A549 treated with RU486 at 1 μM for 4 hours (cell line): ENCODE results near the gene SEC24D. TPM values are rescaled to one million over a fixed set of nuclear protein-coding genes. Genes with fewer than 3 reads are reported as not detected.

Source experiments
- total RNA-seq: library from RNA; stranded (reverse); fragments of 200-300 nt; extraction: Qiagen RNA extraction; gene quantifications from 5 replicates; pipeline ENCODE4 v1.2.3, GENCODE V29; 2022; ENCODE audit warnings: low read depth

SEC24D gene, protein sequence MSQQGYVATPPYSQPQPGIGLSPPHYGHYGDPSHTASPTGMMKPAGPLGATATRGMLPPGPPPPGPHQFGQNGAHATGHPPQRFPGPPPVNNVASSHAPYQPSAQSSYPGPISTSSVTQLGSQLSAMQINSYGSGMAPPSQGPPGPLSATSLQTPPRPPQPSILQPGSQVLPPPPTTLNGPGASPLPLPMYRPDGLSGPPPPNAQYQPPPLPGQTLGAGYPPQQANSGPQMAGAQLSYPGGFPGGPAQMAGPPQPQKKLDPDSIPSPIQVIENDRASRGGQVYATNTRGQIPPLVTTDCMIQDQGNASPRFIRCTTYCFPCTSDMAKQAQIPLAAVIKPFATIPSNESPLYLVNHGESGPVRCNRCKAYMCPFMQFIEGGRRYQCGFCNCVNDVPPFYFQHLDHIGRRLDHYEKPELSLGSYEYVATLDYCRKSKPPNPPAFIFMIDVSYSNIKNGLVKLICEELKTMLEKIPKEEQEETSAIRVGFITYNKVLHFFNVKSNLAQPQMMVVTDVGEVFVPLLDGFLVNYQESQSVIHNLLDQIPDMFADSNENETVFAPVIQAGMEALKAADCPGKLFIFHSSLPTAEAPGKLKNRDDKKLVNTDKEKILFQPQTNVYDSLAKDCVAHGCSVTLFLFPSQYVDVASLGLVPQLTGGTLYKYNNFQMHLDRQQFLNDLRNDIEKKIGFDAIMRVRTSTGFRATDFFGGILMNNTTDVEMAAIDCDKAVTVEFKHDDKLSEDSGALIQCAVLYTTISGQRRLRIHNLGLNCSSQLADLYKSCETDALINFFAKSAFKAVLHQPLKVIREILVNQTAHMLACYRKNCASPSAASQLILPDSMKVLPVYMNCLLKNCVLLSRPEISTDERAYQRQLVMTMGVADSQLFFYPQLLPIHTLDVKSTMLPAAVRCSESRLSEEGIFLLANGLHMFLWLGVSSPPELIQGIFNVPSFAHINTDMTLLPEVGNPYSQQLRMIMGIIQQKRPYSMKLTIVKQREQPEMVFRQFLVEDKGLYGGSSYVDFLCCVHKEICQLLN
- total RNA-seq, result 11.2 to 17.4 TPM (median 15.6 TPM) in 5 replicates

DNA sequence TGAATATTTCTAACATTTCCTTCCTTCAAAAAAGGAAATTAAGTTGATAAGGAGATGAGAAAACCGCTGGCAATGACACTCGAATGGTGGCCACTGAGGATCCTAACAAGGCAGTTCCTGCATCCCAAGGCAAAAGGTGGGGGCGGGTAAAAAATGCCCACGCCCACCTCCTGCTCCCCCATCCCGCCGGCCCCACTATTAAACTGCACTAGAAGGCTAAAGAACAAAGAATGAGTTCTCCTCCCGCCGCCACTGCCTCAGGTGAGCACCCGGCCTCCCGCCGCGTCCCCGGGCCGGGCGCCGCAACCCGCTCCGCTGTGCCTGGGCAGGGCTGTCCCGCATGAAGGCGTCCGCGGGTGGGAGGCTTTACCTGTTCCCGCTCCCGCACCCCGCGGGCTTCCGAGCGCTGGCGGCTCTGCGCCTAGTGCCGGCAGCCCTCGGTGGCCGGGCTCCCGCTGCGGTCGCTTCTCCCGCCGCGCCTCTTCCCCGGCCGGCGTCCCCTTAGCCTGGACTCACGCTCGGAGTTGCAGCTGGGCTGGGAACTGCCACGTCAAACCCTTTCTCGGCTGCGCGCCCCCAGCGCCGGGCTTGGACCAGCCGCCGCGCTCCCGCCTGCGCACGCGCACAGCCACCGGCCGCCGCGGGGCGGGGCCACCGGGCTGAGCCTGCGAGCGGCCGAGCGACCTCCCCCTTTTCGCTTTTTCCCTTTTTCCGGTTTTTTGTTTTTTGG lies at the start of gene SEC24D:
TSS of gene SEC24D (minus strand) at position 556 of the 730 bp plus-strand sequence. CDS start 2,430 bp downstream, outside the sequence.

DNA sequence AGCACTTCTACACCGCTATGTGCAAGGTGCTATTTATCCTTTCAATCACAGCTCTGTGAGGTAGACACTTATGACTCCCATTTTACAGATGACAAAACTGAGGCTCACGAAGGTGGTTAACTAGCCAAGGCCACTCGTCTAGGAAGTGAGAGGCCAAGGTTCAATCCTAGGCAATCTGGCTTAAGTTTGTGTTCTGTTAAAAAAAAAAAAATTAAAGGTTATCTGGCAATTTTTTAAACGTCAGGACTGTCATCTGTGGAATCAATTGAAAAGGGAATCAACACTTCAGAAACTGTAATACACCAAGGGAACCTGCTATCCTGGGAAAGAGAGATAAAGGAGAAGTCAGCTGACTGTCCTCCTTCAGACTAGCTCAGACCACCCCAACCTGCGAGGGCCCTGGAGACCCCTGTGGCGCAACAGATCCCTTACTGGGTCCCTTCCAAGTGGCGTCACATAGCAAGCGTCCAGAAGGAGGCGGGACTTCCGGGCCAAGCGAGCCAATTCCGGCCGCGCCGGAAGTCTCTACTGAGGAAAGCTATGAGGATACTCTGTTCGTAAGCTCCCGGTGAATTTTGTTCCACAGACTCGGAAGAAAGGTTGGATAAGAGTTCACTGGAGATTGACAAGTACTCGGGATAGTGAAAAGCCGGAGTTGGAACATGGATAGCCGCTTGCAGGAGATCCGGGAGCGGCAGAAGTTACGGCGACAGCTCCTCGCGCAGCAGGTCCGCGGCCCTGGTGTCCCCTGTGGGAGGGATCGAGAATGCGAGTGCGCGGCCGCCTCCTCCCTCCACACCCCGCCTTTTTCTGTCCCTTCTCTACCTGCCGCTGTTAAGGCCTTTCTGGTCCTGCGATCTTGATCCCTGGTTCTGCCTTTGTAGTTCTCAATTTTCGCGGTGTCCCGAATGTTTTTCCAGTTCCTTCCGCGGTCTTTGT lies 150.8 kb downstream of the SEC24D start, which contains the start of gene METTL14:
TSS of gene METTL14 (plus strand) at position 520 of the 939 bp plus-strand sequence. CDS start at position 663, 143 bp downstream.

Other genes starting within 250 kb of the SEC24D start
- 11.3 to 18.5 TPM (median 15.8 TPM) in 5 replicates for gene METTL14, start 150.7 kb downstream of the SEC24D start, total RNA-seq
- gene SYNPO2, start 52.7 kb upstream of the SEC24D start, total RNA-seq, result 0.96 to 1.5 TPM (median 1.2 TPM) in 5 replicates